Measurements from ENCODE around the gene S100A8.
"Not testable (repeated sequence)": the region's sequence is repeated elsewhere in the genome, so short reads cannot be mapped to it uniquely, and the experiment has no call there.

Gene S100A8

GRCh38 chr1:153390938-153391710 lies at the start of gene S100A8:
Gene S100A8, minus strand, starts transcription at chr1:153391073. Its CDS starts 538 bp downstream, at chr1:153390535.
- DNase-seq (ENCODE audit: low read depth): no peak
- H3K4me3 ChIP-seq (ENCODE audit: low read depth, low read length): no peak within 1 kb of the TSS

GRCh38 chr1:153439273-153439672 lies 48.4 kb upstream of the S100A8 start:
- no peak for DNase-seq (ENCODE audit: low read depth)
- H3K4me3 ChIP-seq (ENCODE audit: low read depth, low read length): no peak overlapping the region

GRCh38 chr1:153438599-153438998 lies 47.7 kb upstream of the S100A8 start:
- no peak overlapping the region for H3K4me3 ChIP-seq (ENCODE audit: low read depth, low read length)

GRCh38 chr1:153437236-153437635 lies 46.4 kb upstream of the S100A8 start:
- DNase-seq (ENCODE audit: low read depth): no peak
- no peak overlapping the region for H3K4me3 ChIP-seq (ENCODE audit: low read depth, low read length)

More at GRCh38 chr1:153438599-153438998, 47.7 kb upstream of the S100A8 start:
- DNase-seq (ENCODE audit: low read depth): no peak

- no peak overlapping the region for H3K4me3 ChIP-seq (ENCODE audit: low read depth, low read length)
- no peak for DNase-seq (ENCODE audit: low read depth)
Measured at GRCh38 chr1:153434746-153435455, 44.0 kb upstream of the S100A8 start.

GRCh38 chr1:153432874-153433681 lies 42.2 kb upstream of the S100A8 start:
- no peak overlapping the region for H3K4me3 ChIP-seq (ENCODE audit: low read depth, low read length)
- no peak for DNase-seq (ENCODE audit: low read depth)

GRCh38 chr1:153431928-153432327 lies 41.1 kb upstream of the S100A8 start:
- DNase-seq (ENCODE audit: low read depth): no peak
- no peak overlapping the region for H3K4me3 ChIP-seq (ENCODE audit: low read depth, low read length)

- H3K4me3 ChIP-seq (ENCODE audit: low read depth, low read length): no peak overlapping the region
- no peak for DNase-seq (ENCODE audit: low read depth)
Measured at GRCh38 chr1:153431427-153431826, 40.6 kb upstream of the S100A8 start.

GRCh38 chr1:153431002-153431401 lies 40.1 kb upstream of the S100A8 start:
- H3K4me3 ChIP-seq (ENCODE audit: low read depth, low read length): no peak overlapping the region
- DNase-seq (ENCODE audit: low read depth): no peak

- DNase-seq (ENCODE audit: low read depth): no peak
- H3K4me3 ChIP-seq (ENCODE audit: low read depth, low read length): no peak overlapping the region
Measured at GRCh38 chr1:153430561-153430960, 39.7 kb upstream of the S100A8 start.

GRCh38 chr1:153430166-153430553 lies 39.3 kb upstream of the S100A8 start:
- H3K4me3 ChIP-seq (ENCODE audit: low read depth, low read length): no peak overlapping the region
- no peak for DNase-seq (ENCODE audit: low read depth)

GRCh38 chr1:153429266-153430165 lies 38.6 kb upstream of the S100A8 start:
- H3K4me3 ChIP-seq (ENCODE audit: low read depth, low read length): no peak overlapping the region
- no peak for DNase-seq (ENCODE audit: low read depth)

- DNase-seq (ENCODE audit: low read depth): no peak
- H3K4me3 ChIP-seq (ENCODE audit: low read depth, low read length): no peak overlapping the region
Measured at GRCh38 chr1:153428791-153429190, 37.9 kb upstream of the S100A8 start.

- DNase-seq (ENCODE audit: low read depth): no peak
- H3K4me3 ChIP-seq (ENCODE audit: low read depth, low read length): no peak overlapping the region
Measured at GRCh38 chr1:153428073-153428638, 37.3 kb upstream of the S100A8 start.

GRCh38 chr1:153426809-153427208 lies 35.9 kb upstream of the S100A8 start:
- no peak for DNase-seq (ENCODE audit: low read depth)
- H3K4me3 ChIP-seq (ENCODE audit: low read depth, low read length): no peak overlapping the region

GRCh38 chr1:153422450-153423068 lies 31.7 kb upstream of the S100A8 start:
- peak; percentile 1 for DNase-seq (ENCODE audit: low read depth)
- H3K4me3 ChIP-seq (ENCODE audit: low read depth, low read length): no peak overlapping the region

GRCh38 chr1:153420306-153420705 lies 29.4 kb upstream of the S100A8 start:
- H3K4me3 ChIP-seq (ENCODE audit: low read depth, low read length): no peak overlapping the region
- no peak for DNase-seq (ENCODE audit: low read depth)

- DNase-seq (ENCODE audit: low read depth): not testable (repeated sequence)
Measured at GRCh38 chr1:153419436-153419793, 28.5 kb upstream of the S100A8 start.

More at GRCh38 chr1:153419436-153419793, 28.5 kb upstream of the S100A8 start:
- H3K4me3 ChIP-seq (ENCODE audit: low read depth, low read length): not testable (repeated sequence)
